Measurements from ENCODE around the gene PLK5.
"Not testable (repeated sequence)": the region's sequence is repeated elsewhere in the genome, so short reads cannot be mapped to it uniquely, and the experiment has no call there.

Gene PLK5

GRCh38 chr19:1525343-1525742 lies 1.5 kb downstream of the PLK5 start:
- DNase-seq (ENCODE audit: low spot score), result no peak

GRCh38 chr19:1526066-1526778 lies 2.3 kb downstream of the PLK5 start:
- DNase-seq (ENCODE audit: low spot score), result no peak

GRCh38 chr19:1526979-1527649 lies 3.2 kb downstream of the PLK5 start:
- DNase-seq (ENCODE audit: low spot score), result no peak

GRCh38 chr19:1527650-1528309 lies 3.9 kb downstream of the PLK5 start:
- no peak for DNase-seq (ENCODE audit: low spot score)

GRCh38 chr19:1528596-1529429 lies 4.9 kb downstream of the PLK5 start:
- DNase-seq (ENCODE audit: low spot score), result no peak

- DNase-seq (ENCODE audit: low spot score), result no peak
Measured at GRCh38 chr19:1529430-1529816, 5.5 kb downstream of the PLK5 start.

- DNase-seq (ENCODE audit: low spot score), result not testable (repeated sequence)
Measured at GRCh38 chr19:1530856-1531255, 7.0 kb downstream of the PLK5 start.

- no peak for DNase-seq (ENCODE audit: low spot score)
Measured at GRCh38 chr19:1531587-1531986, 7.7 kb downstream of the PLK5 start.

GRCh38 chr19:1532003-1532402 lies 8.1 kb downstream of the PLK5 start:
- DNase-seq (ENCODE audit: low spot score), result no peak

GRCh38 chr19:1533510-1534150 lies 9.8 kb downstream of the PLK5 start:
- no peak for DNase-seq (ENCODE audit: low spot score)

GRCh38 chr19:1534972-1535371 lies 11.1 kb downstream of the PLK5 start:
- DNase-seq (ENCODE audit: low spot score), result no peak

GRCh38 chr19:1535699-1536098 lies 11.8 kb downstream of the PLK5 start:
- not testable (repeated sequence) for DNase-seq (ENCODE audit: low spot score)

GRCh38 chr19:1538978-1539377 lies 15.1 kb downstream of the PLK5 start:
- DNase-seq (ENCODE audit: low spot score), result no peak

GRCh38 chr19:1539749-1540148 lies 15.9 kb downstream of the PLK5 start:
- not testable (repeated sequence) for DNase-seq (ENCODE audit: low spot score)

- no peak for DNase-seq (ENCODE audit: low spot score)
Measured at GRCh38 chr19:1540365-1540925, 16.6 kb downstream of the PLK5 start.

- DNase-seq (ENCODE audit: low spot score), result no peak
Measured at GRCh38 chr19:1549332-1549945, 25.6 kb downstream of the PLK5 start.

- DNase-seq (ENCODE audit: low spot score), result no peak
Measured at GRCh38 chr19:1551068-1552040, 27.5 kb downstream of the PLK5 start.

GRCh38 chr19:1553415-1553814 lies 29.5 kb downstream of the PLK5 start:
- DNase-seq (ENCODE audit: low spot score), result no peak

GRCh38 chr19:1554968-1555367 lies 31.1 kb downstream of the PLK5 start:
- no peak for DNase-seq (ENCODE audit: low spot score)
